GM12891 (cell line): ENCODE measurements around the gene CACNA1A. TPM values are rescaled to one million over a fixed set of nuclear protein-coding genes. Genes with fewer than 3 reads are reported as not detected.

ENCODE experiments used
- DNase-seq: peaks from one replicate; pipeline ENCODE4 v3.0.0; 2011; ENCODE audit warnings: low spot score; ENCODE audit not compliant: insufficient read length
- FAIRE-seq: peaks from 2 replicates; lab custom pipeline; 2011; peaks lifted over from hg19 to GRCh38; lab: Jason Lieb, UNC
- PAX5 ChIP-seq: IDR thresholded peaks from 2 replicates; pipeline ENCODE4 v1.6.1; 2011; ENCODE audit warnings: low read length, moderate library complexity, mild to moderate bottlenecking; ENCODE audit not compliant: insufficient read depth, severe bottlenecking
- POLR2A ChIP-seq: IDR thresholded peaks from 2 replicates; pipeline ENCODE4 v1.6.1; 2011; ENCODE audit warnings: low read depth, low read length, control low read depth
- POLR2AphosphoS5 ChIP-seq: IDR thresholded peaks from 2 replicates; pipeline ENCODE4 v1.6.1; 2011; ENCODE audit warnings: low read depth, low read length, control low read depth
- POU2F2 ChIP-seq: IDR thresholded peaks from 2 replicates; pipeline ENCODE4 v1.6.1; 2011; ENCODE audit warnings: low read depth, mild to moderate bottlenecking, control low read depth, low read length, moderate library complexity
- SPI1 ChIP-seq: IDR thresholded peaks from 2 replicates; pipeline ENCODE4 v1.6.1; 2011; ENCODE audit warnings: low read depth, low read length, control low read depth
- TAF1 ChIP-seq: IDR thresholded peaks from 2 replicates; pipeline ENCODE4 v1.6.1; 2011; ENCODE audit warnings: low read depth, low read length, control low read depth
- polyA plus RNA-seq: library from polyadenylated mRNA; unstranded; fragments of >200 nt; gene quantifications from one replicate; pipeline ENCODE4 v1.2.1, GENCODE V29; 2012; ENCODE audit warnings: low read depth, missing spikeins, inconsistent platforms; ENCODE audit not compliant: missing spikeins

Gene CACNA1A
- polyA plus RNA-seq = 0.40 TPM

- no peak for DNase-seq
- FAIRE-seq = no peak
- no peak for TF ChIP-seq SPI1
- no peak for TF ChIP-seq POLR2AphosphoS5
- TF ChIP-seq PAX5 = no peak
- TF ChIP-seq POU2F2 = no peak
- no peak for TF ChIP-seq POLR2A
- no peak for TF ChIP-seq TAF1
Observed at GRCh38 chr19:13506471-13506820, at the start of gene CACNA1A. CACNA1A (minus strand) TSS chr19:13506479; CDS start chr19:13506224, 255 bp downstream.

- TF ChIP-seq TAF1 (no peak), POLR2AphosphoS5 (no peak), POU2F2 (no peak), SPI1 (no peak), POLR2A (no peak), PAX5 (no peak)
- FAIRE-seq (no peak), DNase-seq (no peak)
Observed at GRCh38 chr19:13554506-13555240, 48.4 kb upstream of the CACNA1A start.

GRCh38 chr19:13553880-13554400, 47.7 kb upstream of the CACNA1A start:
- TF ChIP-seq POU2F2 (no peak), POLR2AphosphoS5 (no peak), TAF1 (no peak), SPI1 (no peak), POLR2A (no peak), PAX5 (no peak)
- FAIRE-seq (no peak), DNase-seq (no peak)

GRCh38 chr19:13548131-13548530, 41.9 kb upstream of the CACNA1A start:
- DNase-seq (no peak), FAIRE-seq (no peak)
- no peak for TF ChIP-seq PAX5
- TF ChIP-seq POLR2A = no peak
- no peak for TF ChIP-seq POLR2AphosphoS5
- no peak for TF ChIP-seq SPI1
- TF ChIP-seq TAF1 = no peak
- no peak for TF ChIP-seq POU2F2

GRCh38 chr19:13547102-13547501, 40.8 kb upstream of the CACNA1A start:
- TF ChIP-seq TAF1 (no peak), POLR2AphosphoS5 (no peak), POU2F2 (no peak), PAX5 (no peak), POLR2A (no peak), SPI1 (no peak)
- no peak for FAIRE-seq
- DNase-seq = no peak

GRCh38 chr19:13544423-13544822, 38.1 kb upstream of the CACNA1A start:
- FAIRE-seq = no peak

GRCh38 chr19:13541554-13541953, 35.3 kb upstream of the CACNA1A start:
- DNase-seq = no peak
- no peak for FAIRE-seq
- TF ChIP-seq SPI1 (no peak), POLR2A (no peak), POU2F2 (no peak), TAF1 (no peak), PAX5 (no peak), POLR2AphosphoS5 (no peak)

More at GRCh38 chr19:13544423-13544822, 38.1 kb upstream of the CACNA1A start:
- TF ChIP-seq TAF1 = no peak
- TF ChIP-seq SPI1 = no peak
- TF ChIP-seq POLR2AphosphoS5 = no peak
- no peak for TF ChIP-seq POLR2A
- TF ChIP-seq POU2F2 = no peak
- no peak for TF ChIP-seq PAX5
- DNase-seq = no peak

GRCh38 chr19:13539332-13539731, 33.1 kb upstream of the CACNA1A start:
- no peak for FAIRE-seq
- no peak for DNase-seq
- no peak for TF ChIP-seq POU2F2
- TF ChIP-seq PAX5 = no peak
- TF ChIP-seq POLR2A = no peak
- no peak for TF ChIP-seq POLR2AphosphoS5
- no peak for TF ChIP-seq SPI1
- no peak for TF ChIP-seq TAF1

GRCh38 chr19:13538601-13539253, 32.4 kb upstream of the CACNA1A start:
- DNase-seq (no peak), FAIRE-seq (no peak)
- TF ChIP-seq TAF1 = no peak
- no peak for TF ChIP-seq PAX5
- TF ChIP-seq POLR2A = no peak
- no peak for TF ChIP-seq SPI1
- TF ChIP-seq POLR2AphosphoS5 = no peak
- no peak for TF ChIP-seq POU2F2

GRCh38 chr19:13537454-13537853, 31.2 kb upstream of the CACNA1A start:
- TF ChIP-seq POLR2A (no peak), POLR2AphosphoS5 (no peak), POU2F2 (no peak), PAX5 (no peak), SPI1 (no peak), TAF1 (no peak)
- FAIRE-seq (no peak), DNase-seq (no peak)
